H1 (cell line): ENCODE results near the gene SLC9A7. TPM values are rescaled to one million over a fixed set of nuclear protein-coding genes. Genes with fewer than 3 reads are reported as not detected.

Experiments used
- CTCF ChIA-PET: fragments of 300-600 bp; sonication (Branson Sonifier 250); formaldehyde crosslinking; loops from one replicate; lab custom pipeline; 2021; ENCODE audit not compliant: partially characterized antibody; lab: Charles Lee
- POLR2A ChIA-PET: fragments of 300-600 bp; sonication (Branson Sonifier 250); formaldehyde crosslinking; loops from one replicate; lab custom pipeline; 2021; ENCODE audit warnings: inconsistent platforms; ENCODE audit not compliant: partially characterized antibody; lab: Charles Lee
- DNase-seq, 2 experiments: peaks; one replicate each; pipeline versions ENCODE4 v3.0.0 to v3.0.0-alpha.2; 2010 to 2022; ENCODE audit warnings: low spot score in 2 of 2, low read depth in 1 of 2, mixed read lengths in 1 of 2
- FAIRE-seq: peaks from 2 replicates; lab custom pipeline; 2011; peaks lifted over from hg19 to GRCh38; lab: Jason Lieb, UNC
- H2AFZ ChIP-seq: 2 replicates; pipeline ENCODE4 v1.8.1; 2012; ENCODE audit warnings: low read length, inconsistent platforms
- H2AK5ac ChIP-seq: 2 replicates; pipeline ENCODE4 v1.6.1; 2013; ENCODE audit warnings: low read depth, low read length
- H2BK120ac ChIP-seq: replicated peaks from 2 replicates; pipeline ENCODE3; 2013; ENCODE audit warnings: low read depth, low read length, inconsistent platforms
- H2BK12ac ChIP-seq: 2 replicates; pipeline ENCODE4 v1.6.1; 2013; ENCODE audit warnings: low read depth, low read length
- H2BK15ac ChIP-seq: 2 replicates; pipeline ENCODE4 v1.6.1; 2013; ENCODE audit warnings: low read length
- H2BK20ac ChIP-seq: 2 replicates; pipeline ENCODE4 v1.6.1; 2013; ENCODE audit warnings: low read length
- H2BK5ac ChIP-seq: 2 replicates; pipeline ENCODE4 v1.6.1; 2013; ENCODE audit warnings: low read depth, low read length
- H3K14ac ChIP-seq: 2 replicates; pipeline ENCODE4 v1.6.1; 2013; ENCODE audit warnings: inconsistent platforms; ENCODE audit not compliant: insufficient read length
- H3K18ac ChIP-seq: 2 replicates; pipeline ENCODE4 v1.6.1; 2013; ENCODE audit warnings: low read length; ENCODE audit errors: extremely low read depth
- H3K23ac ChIP-seq: 2 replicates; pipeline ENCODE4 v1.6.1; 2013; ENCODE audit warnings: inconsistent platforms; ENCODE audit not compliant: insufficient read length
- H3K23me2 ChIP-seq: 2 replicates; pipeline ENCODE4 v1.6.1; 2013; ENCODE audit warnings: low read depth, low read length
- H3K27ac ChIP-seq: 2 replicates; pipeline ENCODE4 v1.6.1; 2011; ENCODE audit warnings: low read depth, low read length, inconsistent platforms
- H3K27me3 ChIP-seq, 4 experiments: replicated peaks in 1 of 4; 1 replicate in 1 of 4; 2 replicates in 3 of 4; pipeline versions ENCODE4 v1.6.1 to v1.8.1; 2011 to 2013; ENCODE audit warnings: low read length in 3 of 4, mild to moderate bottlenecking in 3 of 4, inconsistent platforms in 2 of 4, mixed read lengths in 2 of 4, moderate library complexity in 1 of 4; ENCODE audit not compliant: control insufficient read depth in 3 of 4, insufficient read depth in 3 of 4; ENCODE audit errors: extremely low read depth in 1 of 4
- H3K36me3 ChIP-seq, 4 experiments: 2 replicates each; pipeline versions ENCODE4 v1.6.1 to v1.8.1; 2011 to 2013; ENCODE audit warnings: mild to moderate bottlenecking in 4 of 4, low read length in 3 of 4, moderate library complexity in 2 of 4, control low read depth in 1 of 4, inconsistent platforms in 1 of 4; ENCODE audit not compliant: insufficient read depth in 4 of 4, control insufficient read depth in 2 of 4
- H3K4ac ChIP-seq: replicated peaks from 2 replicates; pipeline ENCODE3; 2013; ENCODE audit warnings: low read length, low read depth, mixed read lengths, inconsistent platforms; ENCODE audit not compliant: insufficient read length
- H3K4me1 ChIP-seq, 4 experiments: replicated peaks in 1 of 4; 1 replicate in 1 of 4; 2 replicates in 3 of 4; pipeline versions ENCODE4 v1.6.1 to v1.8.1; 2011 to 2013; ENCODE audit warnings: low read length in 3 of 4, inconsistent platforms in 2 of 4, mixed read lengths in 1 of 4; ENCODE audit not compliant: insufficient read depth in 4 of 4, control insufficient read depth in 3 of 4
- H3K4me2 ChIP-seq, 2 experiments: 2 replicates each; pipeline versions ENCODE4 v1.6.1 to v1.8.1; 2011 to 2013; ENCODE audit warnings: low read depth in 2 of 2, low read length in 2 of 2, control low read depth in 1 of 2, inconsistent platforms in 1 of 2, mild to moderate bottlenecking in 1 of 2; ENCODE audit not compliant: insufficient read depth in 1 of 2
- H3K4me3 ChIP-seq, 4 experiments: fragments of 200-600, 300-600 bp in 1 of 4; sonication (generic), shearing (Covaris generic), sonication (Bioruptor Twin) in 1 of 4; 2 replicates each; pipeline versions ENCODE4 v1.5.1 to v1.8.1; 2011 to 2016; ENCODE audit warnings: low read length in 4 of 4, low read depth in 3 of 4, control low read depth in 2 of 4, inconsistent platforms in 2 of 4, mild to moderate bottlenecking in 2 of 4, mixed read lengths in 1 of 4, moderate library complexity in 1 of 4; ENCODE audit not compliant: insufficient read depth in 2 of 4; ENCODE audit errors: extremely low read depth in 1 of 4
- H3K56ac ChIP-seq: replicated peaks from 2 replicates; pipeline ENCODE3; 2013; ENCODE audit warnings: low read depth, mild to moderate bottlenecking, mixed read lengths, low read length, inconsistent platforms; ENCODE audit not compliant: insufficient read length
- H3K79me1 ChIP-seq: 2 replicates; pipeline ENCODE4 v1.6.1; 2013; ENCODE audit warnings: low read depth, low read length, control low read depth
- H3K79me2 ChIP-seq, 2 experiments: 2 replicates each; pipeline versions ENCODE4 v1.6.1 to v1.8.1; 2012 to 2013; ENCODE audit warnings: low read length in 2 of 2, mild to moderate bottlenecking in 2 of 2, inconsistent platforms in 1 of 2; ENCODE audit not compliant: insufficient read depth in 2 of 2, control insufficient read depth in 1 of 2
- H3K9ac ChIP-seq, 4 experiments: replicated peaks in 1 of 4; 1 replicate in 1 of 4; 2 replicates in 3 of 4; pipeline versions ENCODE4 v1.6.1 to v1.8.1; 2011 to 2013; ENCODE audit warnings: low read depth in 3 of 4, low read length in 3 of 4, control low read depth in 2 of 4, mild to moderate bottlenecking in 2 of 4, moderate library complexity in 2 of 4, inconsistent platforms in 1 of 4; ENCODE audit errors: extremely low read depth in 1 of 4
- H3K9me3 ChIP-seq, 2 experiments: 2 replicates each; pipeline versions ENCODE4 v1.6.1 to v1.8.1; 2012 to 2013; ENCODE audit warnings: mild to moderate bottlenecking in 2 of 2, moderate library complexity in 2 of 2, control low read depth in 1 of 2, inconsistent platforms in 1 of 2, low read depth in 1 of 2, low read length in 1 of 2, mixed read lengths in 1 of 2; ENCODE audit not compliant: insufficient read depth in 2 of 2
- H4K20me1 ChIP-seq, 2 experiments: replicated peaks in 1 of 2; 2 replicates each; pipeline versions ENCODE3 to v1.8.1; 2011 to 2013; ENCODE audit warnings: inconsistent platforms in 2 of 2, low read length in 2 of 2, mild to moderate bottlenecking in 1 of 2; ENCODE audit not compliant: insufficient read depth in 2 of 2, control insufficient read depth in 1 of 2
- H4K5ac ChIP-seq: 2 replicates; pipeline ENCODE4 v1.6.1; 2013; ENCODE audit warnings: low read length, low read depth, mixed read lengths, inconsistent platforms; ENCODE audit not compliant: insufficient read length
- H4K8ac ChIP-seq: 2 replicates; pipeline ENCODE4 v1.8.0; 2013; ENCODE audit warnings: mild to moderate bottlenecking, moderate library complexity, low read length, inconsistent platforms; ENCODE audit not compliant: insufficient read depth; ENCODE audit errors: extremely low read depth
- H4K91ac ChIP-seq: replicated peaks from 2 replicates; pipeline ENCODE3; 2013; ENCODE audit warnings: low read length, mixed read lengths, inconsistent platforms; ENCODE audit not compliant: insufficient read length
- RAD21 ChIP-seq, 2 experiments: IDR thresholded peaks in 1 of 2; conservative IDR thresholded peaks in 1 of 2; 2 replicates each; pipeline ENCODE4 v1.6.1; 2011; ENCODE audit warnings: low read depth in 2 of 2, low read length in 2 of 2, improper control_type of control experiment in 1 of 2, inconsistent platforms in 1 of 2, mild to moderate bottlenecking in 1 of 2, moderate library complexity in 1 of 2
- SUZ12 ChIP-seq: fragments of 200-600 bp; sonication (generic); IDR thresholded peaks from 2 replicates; pipeline ENCODE4 v1.6.1; 2012; ENCODE audit warnings: mild to moderate bottlenecking, inconsistent platforms, low read length, moderate library complexity, mixed read lengths
- WGBS, 2 experiments: shearing (Covaris generic) in 1 of 2; methylation state at CpG; one replicate each; pipeline versions ENCODE4 v1.1.6 to v1.1.7; 2013 to 2015; ENCODE audit warnings: low lambda C conversion rate in 2 of 2, mixed read lengths in 2 of 2, inconsistent platforms in 1 of 2, low coverage in 1 of 2, missing lambda C conversion rate in 1 of 2; ENCODE audit not compliant: insufficient replicate concordance in 2 of 2, insufficient coverage in 1 of 2, insufficient read length in 1 of 2; ENCODE audit errors: extremely low coverage in 1 of 2, missing lambda C conversion rate in 1 of 2; 5-methylcytosine and 5-hydroxymethylcytosine counted together
- polyA plus RNA-seq, 7 experiments: library from polyadenylated mRNA; depleted of rRNA in 3 of 7; stranded (reverse) in 5 of 7; unstranded in 2 of 7; fragments of >200 nt in 5 of 7; fragments of 200-250 nt in 2 of 7; gene quantifications; 1 replicate in 5 of 7; 2 replicates in 1 of 7; 4 replicates in 1 of 7; pipeline versions ENCODE4 v1.2.1 to v1.2.3, GENCODE V29; 2011 to 2013; ENCODE audit warnings: missing spikeins in 2 of 7, mixed read lengths in 2 of 7
- total RNA-seq: library from RNA; stranded (reverse); fragmentation: NEBNext Ultra II Directional; extraction: Animal tissue kit (Norgen Biotek cat#: 25700); gene quantifications from 2 replicates; pipeline ENCODE4 v1.2.1, GENCODE V29; 2021

The SLC9A7 gene
- total and polyA plus RNA-seq, 2 of the 8 experiments (the other 6 are each of a cell fraction or from before 2014, with no cell fraction given) = 6.7 to 17.2 TPM

DNA sequence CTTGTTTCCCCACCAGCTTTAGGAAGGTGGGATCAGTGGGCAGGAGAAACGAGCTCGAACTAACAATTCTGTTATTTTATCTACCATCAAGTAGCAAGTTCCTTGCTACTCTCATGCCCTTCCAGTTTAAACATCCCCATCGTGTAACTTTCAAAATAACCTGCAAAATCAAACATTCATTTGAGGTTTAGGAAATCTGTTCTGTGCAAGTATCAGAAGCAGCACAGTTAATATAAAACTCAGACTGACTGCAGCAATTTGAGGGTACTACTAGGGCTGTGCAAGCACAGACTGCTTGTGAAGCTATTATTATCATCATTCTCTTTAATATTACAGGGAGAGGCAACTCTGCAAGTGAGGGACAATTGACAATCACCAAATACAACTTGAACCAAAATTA is 137.3 kb downstream of the SLC9A7 start:
- H2BK20ac ChIP-seq = no peak overlapping the region
- POLR2A ChIA-PET = interaction anchor here (0.9 kb wide), 1 partner anchor 27 kb away, joined by 3 read pairs; no protein-coding TSS in a partner anchor
- H2BK12ac ChIP-seq = no peak overlapping the region
- H3K27ac ChIP-seq = no peak overlapping the region
- no peak overlapping the region for H2BK5ac ChIP-seq
- 94% methylated on average over 3 of the region's 3 CpGs; no CpG with 5 or more reads in 1 of the 2 experiments for WGBS, 2 experiments
- no peak overlapping the region for H2BK120ac ChIP-seq
- H4K20me1 ChIP-seq = no peaks in the 10 kb centered on the region
- no peak overlapping the region for H3K56ac ChIP-seq
- H3K27me3 ChIP-seq = no peaks in the 10 kb centered on the region
- H3K4ac ChIP-seq = no peak overlapping the region
- H3K4me3 ChIP-seq = no peak overlapping the region
- no peak overlapping the region for H3K4me2 ChIP-seq
- TF ChIP-seq SUZ12 = no peak
- TF ChIP-seq RAD21 (IDR thresholded peaks at IDR 0.05 in 1 of 2, conservative IDR thresholded peaks at IDR 0.05 in 1 of 2; ENCODE audit: low read depth in 2 of 2, low read length in 2 of 2) = no peak
- CTCF ChIA-PET = no interaction called here
- no peak overlapping the region for H2AK5ac ChIP-seq
- no peaks in the 10 kb centered on the region; a peak in 1 of 7 replicates for H3K4me1 ChIP-seq
- H2BK15ac ChIP-seq = no peak overlapping the region
- H3K79me1 ChIP-seq = no peaks in the 10 kb centered on the region
- no peaks in the 10 kb centered on the region for H3K79me2 ChIP-seq
- peaks cover 0 to 19% (median 3%) of the 10 kb centered on the region in 4 experiments; a peak in 3 of 8 replicates for H3K36me3 ChIP-seq
- no peaks in the 10 kb centered on the region for H3K23me2 ChIP-seq
- H2AFZ ChIP-seq = no peak overlapping the region
- no peak overlapping the region for H3K9ac ChIP-seq
- no peak overlapping the region for H3K18ac ChIP-seq
- FAIRE-seq = no peak
- no peak overlapping the region for H4K5ac ChIP-seq
- no peak for DNase-seq
- no peaks in the 10 kb centered on the region for H3K9me3 ChIP-seq
- no peak overlapping the region for H3K14ac ChIP-seq
- H4K8ac ChIP-seq = no peak overlapping the region
- no peak overlapping the region for H4K91ac ChIP-seq
- no peak overlapping the region for H3K23ac ChIP-seq
